H1 (cell line): ENCODE measurements around the gene SNX17. TPM values are rescaled to one million over a fixed set of nuclear protein-coding genes. Genes with fewer than 3 reads are reported as not detected.

Experiments used
- BACH1 ChIP-seq: IDR thresholded peaks from 2 replicates; pipeline ENCODE4 v1.6.1; 2012; ENCODE audit warnings: low read length, improper control_type of control experiment
- CHD7 ChIP-seq: fragments of 300-600 bp; sonication (generic); IDR thresholded peaks from 2 replicates; pipeline ENCODE4 v1.7.1; 2012; ENCODE audit warnings: low read length, moderate library complexity, mild to moderate bottlenecking, inconsistent platforms; ENCODE audit not compliant: insufficient replicate concordance
- EP300 ChIP-seq, 2 experiments: IDR thresholded peaks; 1 replicate in 1 of 2; 2 replicates in 1 of 2; pipeline ENCODE4 v1.6.1; 2011 to 2012; ENCODE audit warnings: low read depth in 2 of 2, low read length in 2 of 2, mild to moderate bottlenecking in 2 of 2, borderline replicate concordance in 1 of 2, inconsistent platforms in 1 of 2, moderate library complexity in 1 of 2
- POLR2AphosphoS5 ChIP-seq: IDR thresholded peaks from 2 replicates; pipeline ENCODE4 v1.6.1; 2011; ENCODE audit warnings: low read depth, low read length
- RAD21 ChIP-seq, 2 experiments: IDR thresholded peaks in 1 of 2; conservative IDR thresholded peaks in 1 of 2; 2 replicates each; pipeline ENCODE4 v1.6.1; 2011; ENCODE audit warnings: low read depth in 2 of 2, low read length in 2 of 2, improper control_type of control experiment in 1 of 2, inconsistent platforms in 1 of 2, mild to moderate bottlenecking in 1 of 2, moderate library complexity in 1 of 2
- SIRT6 ChIP-seq: IDR thresholded peaks from one replicate; pipeline ENCODE4 v1.7.1; 2012; ENCODE audit warnings: low read length, inconsistent platforms
- YY1 ChIP-seq: IDR thresholded peaks from 2 replicates; pipeline ENCODE4 v1.6.1; 2011; ENCODE audit warnings: low read depth, mild to moderate bottlenecking, low read length
- polyA plus RNA-seq, 7 experiments: library from polyadenylated mRNA; depleted of rRNA in 3 of 7; stranded (reverse) in 5 of 7; unstranded in 2 of 7; fragments of >200 nt in 5 of 7; fragments of 200-250 nt in 2 of 7; gene quantifications; 1 replicate in 5 of 7; 2 replicates in 1 of 7; 4 replicates in 1 of 7; pipeline versions ENCODE4 v1.2.1 to v1.2.3, GENCODE V29; 2011 to 2013; ENCODE audit warnings: missing spikeins in 2 of 7, mixed read lengths in 2 of 7
- total RNA-seq: library from RNA; stranded (reverse); fragmentation: NEBNext Ultra II Directional; extraction: Animal tissue kit (Norgen Biotek cat#: 25700); gene quantifications from 2 replicates; pipeline ENCODE4 v1.2.1, GENCODE V29; 2021

SNX17 gene
- total and polyA plus RNA-seq, 2 of the 8 experiments (the other 6 are each of a cell fraction or from before 2014, with no cell fraction given): 54.9 to 66.2 TPM

DNA sequence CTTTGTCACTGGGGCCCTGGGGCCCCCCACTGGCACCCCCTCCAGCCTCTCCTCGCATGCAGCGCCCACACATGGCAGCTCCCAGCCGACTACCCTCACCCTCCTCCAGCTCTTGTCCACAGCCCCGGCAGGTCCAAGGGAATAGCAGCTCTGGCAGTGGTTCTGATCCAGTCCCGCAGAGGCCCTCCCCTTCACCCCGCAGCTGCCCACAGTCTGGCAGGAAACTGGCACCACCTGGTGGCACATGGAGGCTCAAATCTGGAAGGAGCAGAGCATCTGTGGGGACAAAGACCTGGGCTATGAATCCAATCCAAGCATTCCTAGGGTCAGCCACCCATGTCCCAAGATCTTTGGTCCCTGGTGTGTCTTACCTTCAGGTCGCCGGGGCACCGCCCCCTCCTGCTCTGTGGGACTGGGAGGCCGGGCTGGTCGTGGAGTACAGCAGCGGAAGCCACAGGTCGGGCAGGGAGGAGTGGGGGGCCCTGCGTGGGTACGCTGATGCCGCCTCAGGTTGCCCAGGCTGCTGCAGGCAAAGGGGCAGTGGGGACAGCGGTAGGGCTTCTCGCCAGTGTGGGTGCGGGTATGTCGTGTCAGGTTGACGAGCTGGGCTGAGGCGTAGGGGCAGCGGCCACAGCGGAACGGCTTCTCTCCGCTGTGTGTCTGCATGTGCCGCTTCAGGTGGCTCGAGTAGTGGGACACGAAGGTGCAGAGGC lies 7.8 kb downstream of the SNX17 start (continued):
- TF ChIP-seq BACH1: no peak
- no peak for TF ChIP-seq YY1
- TF ChIP-seq SIRT6: no peak
- peak in 1 of 2 experiments; percentile 20; a peak in 2 of 4 replicates for TF ChIP-seq RAD21 (IDR thresholded peaks at IDR 0.05 in 1 of 2, conservative IDR thresholded peaks at IDR 0.05 in 1 of 2; ENCODE audit: low read depth in 2 of 2, low read length in 2 of 2)
- no peak for TF ChIP-seq EP300 (IDR thresholded peaks at IDR 0.05; ENCODE audit: borderline replicate concordance in 1 of 2, low read depth in 2 of 2, low read length in 2 of 2)
- no peak for TF ChIP-seq CHD7
- peak; percentile 62; the same call in 1 of the 2 replicates for TF ChIP-seq POLR2AphosphoS5
- TF ChIP-seq, all 59 proteins: peak for 3
